HEK293T (cell line): ENCODE data around the gene SPANXN5.
"Not testable (repeated sequence)": the region's sequence is repeated elsewhere in the genome, so short reads cannot be mapped to it uniquely, and the experiment has no call there.

Experiments
- BHLHE40 ChIP-seq: fragments of 450-650 bp; IDR thresholded peaks from 2 replicates; pipeline ENCODE4 v1.6.1; 2016; ENCODE audit warnings: mild to moderate bottlenecking, moderate library complexity, borderline replicate concordance
- FOXA1 ChIP-seq: fragments of 450-650 bp; IDR thresholded peaks from 2 replicates; pipeline ENCODE4 v1.6.1; 2016; ENCODE audit warnings: mild to moderate bottlenecking
- FOXM1 ChIP-seq: fragments of 450-650 bp; IDR thresholded peaks from 2 replicates; pipeline ENCODE4 v1.6.1; 2017; ENCODE audit warnings: mild to moderate bottlenecking, borderline replicate concordance
- HDGF ChIP-seq: fragments of 450-650 bp; IDR thresholded peaks from 2 replicates; pipeline ENCODE4 v1.6.1; 2017; ENCODE audit warnings: antibody characterized with exemption, borderline replicate concordance

DNA sequence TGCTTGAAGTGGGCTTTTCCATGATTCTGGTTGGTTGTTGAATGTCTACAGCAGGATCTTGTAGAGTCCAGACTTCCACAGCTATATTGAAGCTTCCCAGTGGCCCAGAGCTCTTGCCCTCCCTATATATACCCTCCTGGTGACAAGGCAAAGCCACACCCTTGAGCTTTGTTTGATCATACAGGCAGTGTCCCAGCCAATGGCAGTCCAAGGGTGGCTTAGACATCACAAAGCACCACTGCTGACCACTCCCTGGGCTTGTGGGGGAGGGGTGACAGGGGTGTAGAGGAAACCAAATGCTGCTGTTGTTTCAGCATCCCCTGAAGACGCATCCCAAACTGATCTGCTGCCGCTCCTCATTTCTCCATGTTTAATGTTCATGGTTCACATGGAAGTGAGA, at the start of gene SPANXN5:
- TF ChIP-seq HDGF, BHLHE40, FOXM1, FOXA1: not testable (repeated sequence)
